DMS 273 (cell line): ENCODE results near the gene TNNI3K.

Experiments used
- DNase-seq: peaks from one replicate; lab custom pipeline; 2025; ENCODE audit not compliant: unreplicated experiment; lab: John Stamatoyannopoulos, UW

Gene TNNI3K

DNA sequence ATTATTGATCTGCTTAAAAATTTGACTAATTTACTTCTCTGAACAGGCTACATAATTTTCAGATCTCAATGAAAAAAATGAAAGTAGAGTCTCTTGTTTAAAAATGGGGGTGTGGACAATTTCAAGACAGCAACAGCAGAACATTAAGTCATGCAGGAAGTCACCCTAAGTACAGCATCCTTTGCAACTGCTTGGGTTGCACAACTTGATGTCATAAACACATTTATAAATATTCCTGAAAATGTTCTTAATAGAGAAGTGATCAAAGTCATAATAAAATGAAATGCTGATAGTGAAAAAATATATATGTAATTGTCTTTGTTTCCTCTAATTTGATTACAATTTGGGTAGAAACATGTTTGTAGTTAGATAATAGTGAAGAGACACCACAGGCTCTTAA, 79.3 kb downstream of the TNNI3K start:
- DNase-seq = no peak

DNA sequence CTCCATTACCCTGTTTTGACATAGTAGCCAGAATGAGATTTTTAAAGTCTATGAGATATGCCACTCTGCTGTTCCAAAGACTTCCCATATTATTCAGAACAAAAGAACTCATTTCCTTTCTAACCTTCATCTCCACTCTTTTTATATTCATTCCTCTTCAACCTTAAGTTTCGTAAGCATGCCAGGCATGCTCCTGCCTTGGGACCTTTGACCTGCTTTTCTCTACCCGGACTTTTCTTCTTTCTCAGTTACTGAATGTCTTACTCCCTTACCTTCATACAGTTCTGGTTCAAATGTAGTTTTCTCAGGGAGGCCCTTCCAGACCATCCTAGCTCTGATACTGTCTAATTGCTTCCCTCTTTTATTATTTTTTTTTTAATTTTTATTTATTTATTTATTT, 81.1 kb downstream of the TNNI3K start:
- no peak for DNase-seq

DNA sequence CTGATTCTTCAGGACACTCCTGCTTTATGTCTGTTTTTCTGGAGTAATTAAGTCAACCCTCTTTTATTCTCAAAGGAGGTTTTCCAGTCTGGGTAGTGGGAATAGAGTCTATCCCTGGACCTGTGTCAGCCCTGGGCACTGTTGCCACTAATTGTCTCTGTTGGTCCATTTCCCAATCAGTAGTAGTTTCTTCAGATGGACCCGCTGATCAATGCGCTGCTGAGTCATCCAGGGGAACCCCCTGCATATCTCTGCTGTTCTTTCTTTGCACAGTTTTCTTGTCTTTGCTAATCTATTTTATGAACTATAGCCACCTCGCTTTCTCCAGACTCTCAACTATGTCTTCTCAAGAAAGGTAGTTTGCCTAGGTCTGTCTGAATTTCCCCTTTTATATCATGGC, 82.5 kb downstream of the TNNI3K start:
- no peak for DNase-seq

DNA sequence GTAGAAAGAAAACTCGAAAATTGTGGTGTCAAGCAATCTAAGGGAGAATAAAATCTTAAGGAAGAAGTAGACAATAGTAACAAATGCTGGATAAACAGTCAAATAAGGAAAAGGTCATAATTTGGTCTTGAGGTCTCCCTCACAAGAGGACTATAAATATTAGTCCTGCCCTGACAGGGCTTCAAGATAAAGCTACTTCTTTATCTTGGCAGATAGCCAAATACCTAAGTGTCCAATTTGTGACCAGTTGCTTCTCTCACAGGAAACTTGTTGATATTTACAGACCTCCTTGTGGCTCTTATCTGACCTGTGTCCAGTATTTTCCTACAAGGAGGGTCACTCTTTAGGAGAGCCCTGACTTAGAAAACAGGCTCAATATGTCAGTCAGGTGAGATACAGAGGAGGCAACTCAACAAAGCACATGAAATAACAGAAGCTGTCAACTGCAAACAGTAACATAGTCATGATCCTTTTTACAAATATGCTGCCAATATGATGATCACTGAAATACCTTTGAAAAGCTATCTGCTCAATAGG, 88.8 kb downstream of the TNNI3K start:
- DNase-seq = peak; percentile 2

DNA sequence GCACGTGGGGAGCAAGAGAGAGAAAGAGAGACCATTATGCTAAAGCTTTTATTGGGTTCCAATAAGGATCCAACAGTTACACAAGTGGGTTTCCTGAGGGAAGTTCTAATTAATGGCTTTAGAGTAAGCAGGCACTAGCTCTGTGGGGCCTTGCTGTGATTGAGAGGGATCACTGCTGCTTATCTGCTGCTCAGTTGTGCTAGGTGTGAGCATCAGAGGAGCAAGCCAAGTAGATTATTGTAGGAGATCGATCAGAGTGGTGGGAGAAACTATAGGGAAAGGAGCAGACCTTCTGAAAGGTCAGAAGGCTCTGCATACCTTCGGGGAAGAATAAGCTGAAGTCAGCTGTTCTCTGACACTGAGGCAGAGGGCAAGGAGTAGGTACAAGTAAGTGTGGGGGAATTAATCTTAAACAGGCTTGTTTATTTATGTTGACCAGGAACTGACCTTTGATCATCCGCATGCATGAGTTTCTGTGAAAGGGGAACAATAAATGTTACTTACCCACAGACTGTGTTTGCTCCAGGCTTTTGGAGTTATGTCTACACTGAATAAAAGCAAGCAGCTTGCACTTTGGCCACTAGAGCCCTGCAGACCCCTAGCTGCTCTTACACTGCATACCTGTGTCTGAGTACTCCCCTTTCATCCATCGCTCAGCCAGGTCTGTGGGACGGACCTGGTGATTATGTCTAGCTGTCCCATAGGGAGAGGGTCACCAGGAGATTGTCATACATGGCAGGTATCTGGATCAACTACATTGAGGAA, 89.7 kb downstream of the TNNI3K start:
- DNase-seq = no peak

DNA sequence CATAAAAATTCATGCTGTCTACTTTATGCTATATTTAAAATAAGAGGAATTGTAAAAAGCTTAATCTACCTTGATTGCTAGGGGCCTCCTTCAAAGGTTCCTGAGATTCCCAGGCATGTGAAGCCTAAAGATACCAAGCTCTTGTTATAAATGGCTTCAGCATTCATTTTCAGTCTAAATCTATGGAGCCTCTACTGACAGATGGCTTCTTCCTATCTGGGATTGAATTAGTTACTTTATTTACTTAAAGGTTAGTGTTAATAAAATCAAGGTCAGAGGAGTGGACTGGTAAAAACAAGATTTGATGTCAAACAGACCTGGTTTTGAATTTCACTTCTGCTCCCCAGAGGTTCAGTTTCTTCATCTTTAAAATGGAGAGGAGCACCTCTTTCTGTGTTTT, 93.7 kb downstream of the TNNI3K start:
- DNase-seq = peak; percentile 46

DNA sequence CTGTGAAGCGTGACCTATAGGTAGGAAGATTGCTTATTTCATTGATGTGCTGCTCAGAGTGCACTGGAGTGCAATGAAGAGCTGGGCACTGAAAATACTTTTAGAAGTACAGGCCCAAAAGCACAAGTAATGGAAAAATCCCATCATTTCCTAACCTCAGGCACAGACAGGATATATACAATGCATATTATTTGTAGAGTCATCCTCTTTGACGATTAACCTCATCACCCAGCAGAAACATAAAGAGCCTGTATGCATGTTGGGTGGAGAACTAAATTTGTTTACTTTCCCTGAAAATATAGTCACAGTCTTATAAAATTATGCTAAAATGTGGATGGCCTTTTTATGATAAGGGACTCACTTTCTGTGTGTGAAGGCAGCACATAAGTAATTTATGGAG, 98.1 kb downstream of the TNNI3K start:
- DNase-seq = no peak

DNA sequence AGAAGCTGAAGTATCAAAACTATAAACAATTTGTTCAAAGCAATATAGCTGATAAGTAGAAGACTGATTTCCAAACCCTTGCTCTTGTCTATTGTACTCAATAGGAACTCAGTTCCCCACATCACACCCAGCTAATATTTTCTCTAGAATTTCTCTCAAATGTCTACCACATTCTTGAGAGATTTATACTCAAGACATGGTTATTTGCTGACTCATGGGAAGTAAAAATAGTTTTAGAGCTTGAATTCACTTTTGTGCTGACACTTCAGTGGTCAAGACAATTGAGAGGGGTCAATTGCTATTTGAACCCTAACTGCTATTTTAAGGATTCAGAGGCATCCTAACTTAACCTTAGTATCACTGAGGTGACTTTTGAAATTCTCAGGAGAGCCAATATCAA, 99.0 kb downstream of the TNNI3K start:
- no peak for DNase-seq

DNA sequence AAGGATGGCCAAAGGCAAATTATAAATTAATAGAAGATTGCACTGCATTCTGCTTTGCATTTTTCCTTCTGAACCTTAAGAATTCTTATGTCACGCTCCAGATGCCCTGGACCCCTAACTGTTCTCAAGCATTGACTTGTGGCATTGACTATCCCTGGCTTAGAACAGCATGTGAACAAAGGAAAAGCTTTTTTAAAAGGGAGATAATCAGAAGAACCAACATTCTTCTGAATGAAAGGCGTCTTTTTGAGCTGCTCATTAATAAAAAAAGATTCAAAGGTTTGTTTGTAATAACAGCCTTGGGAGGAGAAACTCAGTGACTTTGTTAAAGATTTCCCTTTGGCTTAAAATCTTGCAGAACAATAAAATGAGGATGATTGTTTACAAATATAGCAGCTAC, 105.5 kb downstream of the TNNI3K start:
- DNase-seq = no peak

DNA sequence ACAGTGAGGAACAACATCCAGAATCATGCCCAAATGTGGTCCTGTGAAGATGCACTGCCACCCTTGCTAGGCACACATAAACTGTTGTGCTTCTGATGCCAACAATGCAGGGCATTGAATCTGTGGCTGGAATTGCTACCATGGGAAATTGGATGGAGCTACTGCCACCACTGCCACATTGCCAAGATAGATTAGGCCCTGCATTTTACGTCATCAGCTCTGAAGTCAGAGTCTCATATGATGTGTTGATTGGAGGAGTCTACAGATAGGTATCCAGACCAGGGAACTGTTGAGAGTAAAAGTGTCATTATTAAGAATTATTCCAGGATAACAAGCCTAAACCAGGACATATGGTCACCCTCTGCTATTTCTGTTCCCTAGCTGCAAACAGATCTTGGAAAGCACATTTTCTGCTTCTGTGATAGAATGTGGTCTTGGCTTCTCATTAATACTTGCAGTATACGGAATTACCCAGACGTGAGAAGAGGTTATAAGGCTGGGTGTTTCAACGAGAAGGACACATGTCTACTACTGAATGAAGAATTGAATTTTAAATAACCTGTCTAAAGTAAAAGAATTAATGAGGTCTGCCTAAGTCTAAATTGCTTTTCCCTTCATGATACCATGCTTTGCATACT, 106.6 kb downstream of the TNNI3K start:
- peak; percentile 24 for DNase-seq

DNA sequence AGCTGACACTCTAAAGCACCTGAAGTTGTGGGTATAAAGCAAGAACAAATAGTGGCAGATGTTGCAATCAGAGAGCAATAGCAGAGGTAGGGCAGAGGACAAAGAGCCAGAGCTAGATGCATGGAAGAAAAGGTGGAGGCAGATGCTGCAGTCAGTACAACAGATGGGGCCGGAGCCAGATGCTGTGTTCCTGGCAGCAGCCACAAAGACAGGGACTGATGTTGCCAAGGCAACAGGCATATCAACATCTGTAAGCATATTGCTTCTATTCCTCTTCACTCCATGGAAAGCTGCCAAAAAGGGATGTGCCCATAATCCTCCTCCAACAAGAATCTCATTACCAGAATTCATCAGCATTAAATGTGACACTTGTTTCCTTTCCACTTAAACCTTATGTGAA, 108.0 kb downstream of the TNNI3K start:
- DNase-seq = peak; percentile 98

DNA sequence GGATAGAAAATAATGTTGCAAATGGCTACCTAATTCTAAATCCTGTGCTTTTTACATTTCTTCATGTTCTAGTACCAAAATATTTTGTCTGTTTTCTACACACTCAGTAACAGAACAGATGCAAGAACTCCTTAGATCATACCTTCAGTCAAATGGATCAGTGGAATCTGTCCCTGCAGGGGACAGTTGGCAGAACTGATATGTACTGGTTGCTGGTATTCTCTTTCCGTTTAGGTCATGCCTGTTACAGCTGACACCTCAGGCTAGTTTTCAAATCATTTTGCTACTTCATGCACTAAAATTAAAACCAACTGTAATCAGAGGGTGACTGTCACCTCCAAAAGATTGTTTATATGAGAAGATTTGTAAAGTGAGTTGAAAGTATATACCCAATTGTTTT, 109.2 kb downstream of the TNNI3K start:
- peak; percentile 33 for DNase-seq

DNA sequence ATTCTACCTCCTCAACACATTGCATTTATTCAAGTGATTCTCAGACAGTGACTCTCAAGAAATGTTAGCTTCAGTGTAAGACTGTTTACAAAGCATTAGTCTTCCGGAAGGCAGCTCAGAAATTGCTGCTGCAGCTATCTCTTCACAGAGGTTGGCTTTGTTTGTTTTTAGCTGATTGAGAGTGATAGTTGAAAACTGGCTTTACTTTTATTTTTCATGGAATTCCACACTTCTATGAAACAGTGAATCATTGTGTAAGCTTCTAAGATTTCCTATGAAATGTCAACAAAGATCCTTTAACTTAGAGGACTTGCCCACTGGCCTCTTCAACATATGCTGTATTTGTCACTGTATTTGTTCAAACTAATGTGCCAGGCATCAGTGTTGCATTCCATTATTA, 121.3 kb downstream of the TNNI3K start:
- no peak for DNase-seq

DNA sequence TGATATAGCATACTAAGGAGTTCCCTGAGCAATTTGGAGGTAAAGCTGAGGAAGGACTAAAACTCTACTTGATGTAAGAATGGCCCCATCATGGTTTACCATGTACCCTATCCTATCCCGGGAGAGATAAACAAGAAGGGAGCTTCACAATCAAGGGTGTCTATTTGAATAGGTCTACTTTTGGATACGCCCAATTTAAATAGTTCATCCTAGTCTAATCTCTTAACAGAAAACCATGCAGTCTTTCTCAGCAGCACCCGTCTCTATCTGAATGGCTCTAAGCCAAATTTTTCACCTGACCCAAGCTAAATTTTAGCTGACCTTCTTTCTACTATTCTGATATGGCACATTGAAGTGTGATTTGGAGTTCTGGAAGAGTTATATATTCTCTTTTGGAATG, 122.0 kb downstream of the TNNI3K start:
- DNase-seq = no peak

DNA sequence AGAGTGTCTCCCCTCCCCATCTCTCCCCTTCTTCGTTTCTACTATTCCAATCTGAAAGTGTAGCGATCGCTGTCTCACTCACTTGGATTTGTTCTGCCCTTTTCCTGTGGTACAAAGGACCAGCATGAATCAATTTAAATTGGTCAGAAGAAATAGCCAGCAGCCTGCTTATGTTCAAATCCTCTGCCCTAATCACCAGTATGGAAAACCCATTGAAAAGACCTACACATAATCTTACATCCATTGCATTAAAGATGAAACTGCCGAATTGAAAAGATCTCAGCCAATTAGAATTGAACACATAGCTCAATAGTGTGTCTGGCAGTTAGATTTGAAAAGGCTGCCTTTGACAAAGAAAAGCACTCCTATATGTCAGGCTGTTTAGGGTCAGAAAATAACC, 122.6 kb downstream of the TNNI3K start:
- DNase-seq = no peak

DNA sequence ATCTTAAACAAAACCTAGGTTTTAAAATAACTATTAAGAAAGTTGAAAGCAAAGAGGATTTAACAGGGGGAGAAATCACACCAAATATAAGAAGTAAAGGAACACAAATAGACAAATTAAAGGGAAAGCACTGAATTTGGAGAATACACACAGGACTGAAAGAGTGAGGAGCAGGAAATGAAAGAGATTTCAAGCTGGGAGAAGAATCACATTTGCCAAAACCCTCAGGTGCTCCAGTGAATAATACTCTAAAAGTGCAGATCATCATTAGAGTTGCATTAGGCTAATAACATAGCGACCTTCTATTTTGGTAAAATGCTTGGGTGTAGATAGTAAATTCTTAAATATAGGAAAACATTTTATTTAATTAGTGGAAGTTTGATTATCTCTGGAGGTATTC, 127.5 kb downstream of the TNNI3K start:
- DNase-seq = no peak

DNA sequence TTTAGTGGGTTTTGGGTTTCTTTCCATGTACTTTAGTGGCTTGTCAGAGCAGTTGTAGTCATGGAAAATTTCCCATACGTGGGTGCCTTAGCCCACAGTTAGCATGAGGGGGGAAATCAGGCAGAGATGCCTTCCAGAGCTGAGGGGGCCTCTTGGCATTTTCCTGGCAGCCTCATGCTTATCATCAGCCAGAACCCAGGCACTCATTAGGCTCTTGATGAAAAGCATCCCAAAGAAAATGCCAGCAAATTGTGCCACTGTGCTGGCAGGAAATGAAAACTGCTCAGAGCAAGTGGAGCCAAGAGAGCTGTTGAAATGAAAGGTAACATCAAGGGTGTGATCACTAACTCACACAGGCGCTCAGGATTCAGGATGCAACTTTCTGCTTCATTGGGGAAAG, 128.0 kb downstream of the TNNI3K start:
- no peak for DNase-seq

DNA sequence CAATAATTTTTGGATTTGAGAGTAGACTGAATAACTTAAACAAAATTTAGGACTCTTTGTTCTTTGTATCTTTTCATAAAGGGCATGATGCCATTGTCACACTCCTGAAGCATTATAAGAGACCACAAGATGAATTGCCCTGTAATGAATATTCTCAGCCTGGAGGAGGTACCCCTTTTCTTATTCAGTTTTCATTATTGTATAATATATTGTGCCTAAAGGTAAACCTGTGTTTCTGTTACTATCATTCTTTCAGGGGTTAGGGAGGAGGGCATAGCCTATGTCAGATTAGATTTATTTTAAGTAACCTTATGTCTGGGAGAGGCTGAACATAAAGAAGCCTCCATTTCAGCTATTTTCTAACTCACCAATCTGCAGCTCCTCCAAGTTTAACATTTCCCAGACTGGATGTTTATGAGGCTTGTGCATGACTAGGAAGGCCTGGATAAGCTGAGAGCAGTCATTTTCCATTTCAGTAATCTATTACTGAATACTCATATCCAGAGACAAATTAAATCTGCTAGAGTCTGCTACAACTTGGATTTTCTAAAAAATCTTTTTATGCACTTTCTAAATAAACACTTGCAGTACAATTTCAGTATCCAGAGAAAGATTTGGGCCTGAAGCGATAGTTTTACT, 132.1 kb downstream of the TNNI3K start:
- no peak for DNase-seq

DNA sequence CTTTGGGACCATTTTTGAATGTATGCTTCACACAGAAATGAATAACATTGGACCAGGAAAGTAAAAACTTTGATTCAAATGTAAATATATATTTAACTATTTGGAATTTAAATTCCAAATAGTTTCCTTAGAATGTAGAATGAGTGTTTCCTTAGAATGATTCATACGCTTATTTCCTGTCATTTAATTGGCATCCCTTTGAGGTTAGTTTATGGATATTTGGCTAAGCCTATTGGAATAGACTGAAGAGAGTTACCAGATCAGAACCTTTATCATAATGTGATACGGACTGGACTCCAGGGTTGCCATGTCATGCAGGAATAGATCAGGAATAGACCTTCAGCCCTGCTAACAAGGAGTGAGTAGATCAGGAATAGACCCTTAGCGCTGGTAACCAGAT, 133.1 kb downstream of the TNNI3K start:
- no peak for DNase-seq

DNA sequence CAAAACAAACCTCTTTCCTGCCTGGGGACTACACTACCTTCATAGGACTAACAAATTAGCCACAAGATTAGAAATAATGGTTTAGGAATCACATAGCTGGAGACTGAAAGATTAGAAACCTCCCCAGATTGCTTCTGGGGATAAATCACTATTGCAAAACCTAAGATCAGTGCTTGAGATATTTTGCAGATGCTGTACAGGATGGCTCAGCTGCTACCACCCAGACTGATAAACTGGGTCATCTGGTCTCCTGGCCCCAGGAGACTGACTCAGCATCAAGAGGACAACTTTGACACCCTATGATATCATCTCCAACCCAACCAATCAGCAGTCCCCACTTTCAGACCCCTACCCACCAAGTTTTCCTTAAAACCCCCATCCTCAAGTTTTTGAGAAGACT, 140.2 kb downstream of the TNNI3K start:
- DNase-seq = no peak

DNA sequence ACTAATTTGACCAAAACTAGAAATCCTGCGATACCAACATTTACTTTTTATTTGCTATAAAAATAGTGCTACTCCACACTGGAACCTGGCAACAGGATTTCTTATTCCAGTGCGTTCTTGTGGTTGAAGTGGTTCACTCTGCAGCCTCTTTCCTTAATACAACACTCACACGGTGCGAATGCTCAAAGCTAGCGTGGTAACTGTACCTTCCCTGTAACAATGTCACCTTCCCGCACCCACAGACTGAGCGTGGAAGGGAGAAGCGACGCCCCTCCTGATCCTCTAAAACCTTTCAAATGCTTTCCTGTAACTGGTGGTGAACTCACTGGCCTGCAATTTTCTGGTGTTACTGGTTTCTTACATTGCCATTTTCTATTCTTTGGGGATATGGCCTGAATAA, 145.1 kb downstream of the TNNI3K start:
- DNase-seq = no peak

DNA sequence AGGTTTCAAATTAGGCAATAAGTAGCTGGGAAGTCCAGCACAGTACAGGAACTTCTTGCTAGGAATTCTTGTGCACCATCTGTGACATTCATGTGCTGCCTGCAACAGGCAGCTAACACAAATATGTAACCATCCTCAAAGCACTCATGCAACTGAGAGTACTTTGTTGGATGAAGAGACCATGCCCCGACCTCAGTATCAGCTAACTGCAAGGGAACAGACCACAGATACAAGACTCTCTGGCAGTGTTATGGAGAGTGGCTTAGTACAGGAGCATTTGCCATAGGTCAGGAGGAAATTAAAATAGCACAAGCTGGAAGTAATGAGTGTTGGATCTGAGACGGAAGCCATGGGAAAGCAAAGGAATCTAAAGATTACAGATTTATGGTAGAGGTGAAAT, 153.7 kb downstream of the TNNI3K start:
- no peak for DNase-seq
